Activated T-cell treated with anti-CD3 and anti-CD28 coated beads for 4 hours (primary cell): ENCODE measurements around the gene ASTN2.
A peak's percentile ranks its signal among the peaks of the same experiment; 100 is the strongest.

Source experiments
- DNase-seq: peaks from one replicate; pipeline ENCODE4 v3.0.0-alpha.2; 2020

The ASTN2 gene

DNA sequence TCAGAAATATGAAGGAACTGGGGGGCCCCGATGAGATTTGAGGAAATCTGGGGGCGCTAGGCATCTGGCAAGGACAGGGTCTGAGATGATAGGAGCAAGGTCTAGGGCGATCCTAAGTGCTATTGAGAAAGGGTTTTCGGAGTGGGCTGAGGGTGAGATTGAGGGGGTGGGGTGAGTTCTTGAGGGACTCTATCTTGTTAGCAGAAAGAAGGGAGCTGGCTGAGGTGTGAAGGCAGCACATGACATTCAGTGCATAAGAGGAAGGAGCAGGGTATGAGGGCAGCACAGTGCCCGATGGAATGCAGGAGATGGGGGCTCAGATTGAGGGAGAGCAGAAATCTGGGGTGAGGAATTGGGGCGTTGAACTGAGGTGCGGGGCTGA is 727.1 kb downstream of the ASTN2 start:
- DNase-seq, result peak; percentile 2

GRCh38 chr9:116687074-116687753 is 727.6 kb downstream of the ASTN2 start, which contains the start of gene TRIM32:
Gene TRIM32 (plus strand): TSS chr9:116687305. CDS start chr9:116697743, 10,438 bp downstream.
- DNase-seq, result peak; percentile 95

DNA sequence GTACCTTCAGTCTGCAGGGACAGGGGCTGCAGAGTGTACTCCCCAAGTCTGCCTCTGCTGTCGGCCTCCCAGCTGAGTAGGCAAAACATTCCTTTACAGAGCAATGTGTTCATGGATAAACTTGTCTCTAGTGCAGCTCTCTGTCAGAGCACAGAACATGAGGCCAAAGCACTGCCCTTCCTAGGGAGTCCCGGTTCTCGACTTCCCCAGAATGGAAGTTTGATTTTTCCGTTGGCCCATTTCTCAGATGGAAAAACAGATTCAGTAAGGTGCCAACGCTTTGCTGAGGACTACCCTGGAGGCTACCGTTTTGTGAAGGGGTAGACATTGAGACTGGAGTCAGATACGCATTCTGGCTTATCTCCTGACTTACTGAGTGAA is 728.2 kb downstream of the ASTN2 start:
- no peak for DNase-seq

DNA sequence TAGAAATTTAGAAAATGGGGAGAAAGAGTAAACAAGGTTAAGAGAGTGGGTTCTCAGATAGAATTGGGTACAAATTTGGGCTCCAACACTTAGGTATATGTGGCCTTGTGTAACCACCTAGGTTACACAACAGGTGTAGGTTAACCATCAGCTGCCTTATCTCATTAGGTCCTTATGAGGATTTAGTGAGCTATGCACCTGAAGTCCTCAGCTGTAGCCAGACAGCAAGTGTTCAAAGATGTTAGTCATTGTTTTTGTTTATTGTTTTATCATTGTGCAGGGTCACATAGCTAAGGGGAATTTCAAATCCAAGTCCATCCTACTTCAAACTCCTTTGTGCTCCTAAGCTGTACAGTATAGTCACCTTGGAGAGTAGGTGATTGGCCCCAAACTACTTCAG is 728.7 kb downstream of the ASTN2 start:
- DNase-seq, result no peak

DNA sequence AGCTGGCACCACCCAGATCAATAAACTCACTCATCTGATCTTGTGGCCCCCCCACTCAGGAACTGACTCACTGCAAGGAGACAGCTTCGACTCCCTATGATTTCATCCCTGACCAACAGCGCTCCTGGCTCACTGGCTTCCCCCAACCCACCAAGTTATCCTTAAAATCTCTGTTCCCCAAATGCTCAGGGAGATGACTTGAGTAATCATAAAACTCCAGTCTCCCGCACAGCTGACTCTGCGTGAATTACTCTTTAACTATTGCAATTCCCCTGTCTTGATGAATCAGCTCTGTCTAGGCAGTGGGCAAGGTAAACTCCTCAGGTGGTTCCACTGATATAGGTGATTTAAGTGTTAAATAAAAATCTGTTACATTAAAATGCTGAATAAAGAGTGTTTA is 729.7 kb downstream of the ASTN2 start:
- DNase-seq, result no peak

- no peak for DNase-seq
Observed at GRCh38 chr9:116683535-116683934, 731.3 kb downstream of the ASTN2 start.

- DNase-seq, result no peak
Observed at GRCh38 chr9:116674210-116674980, 740.5 kb downstream of the ASTN2 start.

DNA sequence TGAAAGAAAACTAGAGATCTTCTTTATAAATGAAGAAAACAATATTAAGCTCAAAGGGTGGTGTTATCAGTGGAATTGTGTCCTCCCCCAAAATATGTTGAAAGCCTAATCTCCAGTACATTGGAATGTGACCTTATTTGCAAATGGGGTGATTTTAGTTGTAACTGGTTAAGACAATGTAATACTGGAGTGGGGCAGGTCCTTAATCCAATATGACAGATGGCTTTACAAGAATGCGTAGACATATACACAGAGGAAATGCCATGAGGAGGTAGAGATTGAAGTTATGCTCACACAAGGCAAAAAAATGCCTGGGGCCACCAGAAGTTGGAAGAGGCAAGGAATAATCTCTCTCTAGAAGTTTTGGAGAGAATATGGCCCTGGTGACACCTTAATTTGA is 741.5 kb downstream of the ASTN2 start:
- DNase-seq, result no peak

DNA sequence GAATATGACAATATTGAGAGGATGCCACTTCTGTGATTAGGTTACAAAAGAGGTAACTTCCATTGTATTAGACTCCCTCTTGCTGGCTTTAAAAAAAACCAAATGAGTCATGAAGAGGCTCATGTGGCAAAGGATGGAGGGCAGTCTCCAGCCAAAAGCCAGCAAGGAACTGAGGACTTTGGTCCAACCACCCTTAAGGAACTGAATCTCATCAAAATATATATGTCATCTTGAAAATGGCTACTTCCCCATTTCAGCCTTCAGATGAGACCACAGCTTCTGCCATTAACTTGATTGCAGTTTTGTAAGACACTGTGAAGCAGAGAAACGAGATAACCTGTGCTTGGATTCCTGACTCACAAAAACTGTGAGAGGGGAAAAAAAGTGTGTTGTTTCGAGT is 743.3 kb downstream of the ASTN2 start:
- no peak for DNase-seq

GRCh38 chr9:116668970-116669695 is 745.7 kb downstream of the ASTN2 start:
- no peak for DNase-seq

GRCh38 chr9:116663581-116663980 is 751.3 kb downstream of the ASTN2 start:
- no peak for DNase-seq

- no peak for DNase-seq
Observed at GRCh38 chr9:116662646-116663310, 752.1 kb downstream of the ASTN2 start.

DNA sequence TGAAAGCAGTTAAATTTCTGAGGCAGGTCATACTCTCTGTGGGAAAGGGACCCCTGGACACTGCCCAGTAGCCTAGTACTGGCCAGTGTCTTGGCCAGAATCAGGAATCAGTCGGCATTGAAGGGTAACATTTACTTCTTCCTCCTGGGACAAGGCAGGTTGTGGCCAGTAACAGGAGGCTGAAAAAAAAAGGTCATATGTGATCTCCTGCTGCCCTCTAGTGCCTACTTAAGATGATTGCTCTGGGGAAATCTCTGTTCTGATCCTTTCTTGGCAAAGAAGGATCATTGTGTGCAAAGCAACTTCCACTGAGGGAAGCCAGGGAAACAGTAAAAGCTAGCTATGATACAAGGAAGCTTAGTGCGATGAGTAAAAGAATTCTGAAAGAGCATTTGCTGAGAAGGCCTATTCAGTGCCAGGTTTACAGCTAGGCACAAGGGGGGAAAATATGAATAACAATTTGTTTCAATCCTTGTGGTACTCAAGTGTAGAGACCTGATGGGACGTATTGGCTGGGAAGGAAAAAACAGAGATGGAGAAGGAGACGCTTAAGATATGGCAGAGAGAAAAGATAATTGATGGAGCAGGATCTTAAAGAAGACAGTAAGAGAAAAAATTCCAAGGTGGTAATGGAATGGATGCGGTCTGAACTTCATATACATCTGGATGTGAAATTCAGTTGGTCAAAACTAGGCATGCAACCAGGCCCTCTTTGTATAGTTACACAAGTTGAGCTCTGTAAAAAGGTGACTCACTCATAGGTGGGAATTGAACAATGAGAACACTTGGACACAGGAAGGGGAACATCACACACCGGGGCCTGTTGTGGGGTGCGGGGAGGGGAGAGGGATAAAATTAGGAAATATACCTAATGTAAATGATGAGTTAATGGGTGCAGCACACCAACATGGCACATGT is 753.6 kb downstream of the ASTN2 start:
- DNase-seq, result no peak

DNA sequence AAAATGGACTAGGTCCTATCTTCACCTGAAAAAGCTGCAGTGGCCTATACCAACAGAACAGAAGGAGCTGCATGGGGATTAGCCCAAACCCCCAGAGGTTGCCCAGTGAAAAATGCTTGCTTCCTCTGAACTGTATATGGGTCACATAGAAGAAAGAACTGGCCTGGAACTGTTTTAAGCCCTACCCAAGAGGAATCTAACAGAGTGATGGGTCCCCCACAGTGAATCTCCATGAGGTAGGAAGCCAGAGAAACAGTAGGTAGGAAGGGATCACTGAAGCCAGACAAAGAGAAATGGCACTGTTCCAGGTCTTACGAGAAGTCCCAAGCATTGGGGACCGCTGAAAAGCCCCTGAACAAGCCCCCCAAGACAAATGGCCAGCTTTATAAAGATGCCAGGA is 756.6 kb downstream of the ASTN2 start:
- DNase-seq, result no peak

DNA sequence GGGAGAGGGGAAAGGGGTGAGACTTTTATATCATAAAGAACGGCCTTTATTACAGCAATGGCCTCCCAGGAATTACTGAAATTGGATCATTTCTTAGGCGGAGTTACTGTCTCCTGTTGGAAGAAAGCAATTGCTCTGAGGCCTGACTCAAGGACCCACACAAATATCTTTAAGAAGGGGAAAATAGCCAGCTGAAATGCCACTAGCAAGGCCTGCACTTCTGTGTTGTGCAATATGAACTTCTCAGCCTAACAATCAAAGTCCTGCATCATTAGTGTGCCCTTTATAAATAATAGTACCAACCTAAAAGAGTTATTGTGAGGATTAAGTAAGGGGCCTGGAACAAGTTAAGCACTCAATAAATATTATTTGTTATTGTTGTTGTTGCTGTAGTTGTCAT is 757.9 kb downstream of the ASTN2 start:
- DNase-seq, result no peak

DNA sequence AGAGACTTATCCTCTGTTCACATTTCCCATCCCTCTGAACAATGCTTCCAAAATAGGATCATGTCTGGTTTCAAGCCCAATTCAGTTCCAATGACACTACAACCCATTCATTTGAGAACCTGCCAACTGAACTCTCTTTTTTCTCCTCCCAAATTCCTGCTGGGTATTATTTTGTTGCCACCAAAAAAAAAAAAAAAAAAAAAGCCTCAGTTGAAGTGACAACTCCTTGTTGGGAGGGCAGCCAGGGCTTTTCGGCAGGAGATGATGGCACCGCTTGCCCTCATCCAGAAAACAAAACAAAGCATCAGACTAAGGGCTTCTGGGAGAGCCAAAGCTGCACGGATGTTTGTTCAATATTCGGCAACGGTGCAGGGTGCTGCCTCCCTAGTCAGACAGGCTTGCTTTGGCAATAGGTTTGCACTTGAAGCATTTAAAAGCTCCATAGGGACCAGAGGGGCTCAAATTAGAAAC is 758.3 kb downstream of the ASTN2 start:
- no peak for DNase-seq

DNA sequence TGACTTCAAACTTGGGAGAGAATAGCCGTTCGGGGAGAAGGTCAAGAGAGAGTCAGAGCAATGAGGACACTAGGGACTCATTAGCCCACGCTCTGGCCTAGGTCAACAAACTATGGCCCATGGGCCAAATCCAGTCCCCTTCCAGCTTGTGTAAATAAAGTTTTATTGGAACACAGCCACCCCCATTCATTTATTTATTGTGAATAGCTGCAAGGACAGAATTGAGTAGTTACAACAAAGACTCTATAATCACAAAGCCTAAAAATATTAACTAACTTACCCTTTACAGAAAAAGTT is 760.9 kb downstream of the ASTN2 start:
- no peak for DNase-seq

- DNase-seq, result no peak
Observed at GRCh38 chr9:116653348-116654058, 761.4 kb downstream of the ASTN2 start.

GRCh38 chr9:116647515-116647809 is 767.4 kb downstream of the ASTN2 start:
- DNase-seq, result no peak

GRCh38 chr9:116646661-116647514 is 768.0 kb downstream of the ASTN2 start:
- no peak for DNase-seq
